Sigmoid colon (tissue), 7 donors: Measurements from ENCODE around the gene GLP1R. TPM values are rescaled to one million over a fixed set of nuclear protein-coding genes. Genes with fewer than 3 reads are reported as not detected.

Experiments used
- DNase-seq: peaks from one replicate; pipeline ENCODE4 v3.0.0-alpha.2; 2019
- H3K27ac ChIP-seq, 4 donors: fragments of 200-600 bp; sonication (generic); one replicate each; pipeline ENCODE4 v1.5.1; 2016 to 2019; ENCODE audit warnings: mild to moderate bottlenecking in 1 of 4
- H3K27me3 ChIP-seq, 3 donors: fragments of 200-600 bp; sonication (generic); one replicate each; pipeline ENCODE4 v1.5.1; 2019; ENCODE audit warnings: mild to moderate bottlenecking in 1 of 3
- H3K36me3 ChIP-seq, 4 donors: fragments of 200-600 bp; sonication (generic); one replicate each; pipeline ENCODE4 v1.5.1; 2016 to 2019
- H3K4me1 ChIP-seq, 4 donors: fragments of 200-600 bp; sonication (generic); one replicate each; pipeline ENCODE4 v1.5.1; 2017 to 2019
- H3K4me3 ChIP-seq, 4 donors: fragments of 200-600 bp; sonication (generic); one replicate each; pipeline ENCODE4 v1.5.1; 2017 to 2019; ENCODE audit warnings: mild to moderate bottlenecking in 2 of 4, moderate library complexity in 1 of 4
- H3K9me3 ChIP-seq, 4 donors: fragments of 200-600 bp in 3 of 4; sonication (generic) in 3 of 4; one replicate each; pipeline versions ENCODE4 v1.5.1 to v1.6.1; 2013 to 2019
- EP300 ChIP-seq, 4 donors: sonication (generic); formaldehyde crosslinking; IDR thresholded peaks; one replicate each; pipeline ENCODE4 v1.6.1; 2017; ENCODE audit warnings: antibody characterized with exemption in 4 of 4
- POLR2A ChIP-seq, 2 donors: fragments of 450-650 bp; IDR thresholded peaks; one replicate each; pipeline ENCODE4 v1.6.1; 2016; ENCODE audit warnings: antibody characterized with exemption in 2 of 2, mild to moderate bottlenecking in 2 of 2, moderate library complexity in 2 of 2
- POLR2AphosphoS5 ChIP-seq, 4 donors: sonication (generic); formaldehyde crosslinking; IDR thresholded peaks; one replicate each; pipeline ENCODE4 v1.6.1; 2017; ENCODE audit warnings: antibody characterized with exemption in 4 of 4
- WGBS, 2 donors: extraction: QIAGEN DNeasy Blood & Tissue Kit; methylation state at CpG; one replicate each; pipeline ENCODE4 v1.1.7; 2013; 5-methylcytosine and 5-hydroxymethylcytosine counted together
- intact Hi-C: fragments of 100-400 bp; cut with DNase I; formaldehyde crosslinking; loops from one replicate; pipeline ENCODE4 v1.15.1; 2023
- polyA plus RNA-seq, 3 donors: library from polyadenylated mRNA; stranded (reverse); fragments of 200-250 nt; gene quantifications; one replicate each; pipeline ENCODE4 v1.2.3, GENCODE V29; 2013
- total RNA-seq, 4 donors: library from RNA; depleted of rRNA; stranded (reverse); fragments of >200 nt; gene quantifications; one replicate each; pipeline ENCODE4 v1.1.0, GENCODE V29; 2016
- TF ChIP-seq, protein P1 (sequence below), 4 experiments: fragments of 450-650 bp in 3 of 4; fragments of 200-600 bp in 1 of 4; IDR thresholded peaks; one replicate each; pipeline ENCODE4 v1.5.1; 2016 to 2019; ENCODE audit warnings: antibody characterized with exemption in 4 of 4, mild to moderate bottlenecking in 3 of 4, moderate library complexity in 2 of 4
- donor health status: healthy with polysubstance abuse.
- donor health status: Bipolar disorder and iron deficiency.
- donor health status: healthy.

GLP1R gene
- total and polyA plus RNA-seq, 7 donors = 0.06 to 0.14 TPM; not detected in 5

- Histone ChIP-seq H3K27me3 (no peaks in the 10 kb centered on the region), H3K9me3 (no peaks in the 10 kb centered on the region), H3K4me1 (no peaks in the 10 kb centered on the region), H3K4me3 (no peak overlapping the region), H3K36me3 (no peaks in the 10 kb centered on the region), H3K27ac (no peak overlapping the region)
- TF ChIP-seq POLR2A (IDR thresholded peaks at IDR 0.05) (no peak), POLR2AphosphoS5 (IDR thresholded peaks at IDR 0.05) (no peak), EP300 (IDR thresholded peaks at IDR 0.05) (no peak)
- TF ChIP-seq, protein P1, sequence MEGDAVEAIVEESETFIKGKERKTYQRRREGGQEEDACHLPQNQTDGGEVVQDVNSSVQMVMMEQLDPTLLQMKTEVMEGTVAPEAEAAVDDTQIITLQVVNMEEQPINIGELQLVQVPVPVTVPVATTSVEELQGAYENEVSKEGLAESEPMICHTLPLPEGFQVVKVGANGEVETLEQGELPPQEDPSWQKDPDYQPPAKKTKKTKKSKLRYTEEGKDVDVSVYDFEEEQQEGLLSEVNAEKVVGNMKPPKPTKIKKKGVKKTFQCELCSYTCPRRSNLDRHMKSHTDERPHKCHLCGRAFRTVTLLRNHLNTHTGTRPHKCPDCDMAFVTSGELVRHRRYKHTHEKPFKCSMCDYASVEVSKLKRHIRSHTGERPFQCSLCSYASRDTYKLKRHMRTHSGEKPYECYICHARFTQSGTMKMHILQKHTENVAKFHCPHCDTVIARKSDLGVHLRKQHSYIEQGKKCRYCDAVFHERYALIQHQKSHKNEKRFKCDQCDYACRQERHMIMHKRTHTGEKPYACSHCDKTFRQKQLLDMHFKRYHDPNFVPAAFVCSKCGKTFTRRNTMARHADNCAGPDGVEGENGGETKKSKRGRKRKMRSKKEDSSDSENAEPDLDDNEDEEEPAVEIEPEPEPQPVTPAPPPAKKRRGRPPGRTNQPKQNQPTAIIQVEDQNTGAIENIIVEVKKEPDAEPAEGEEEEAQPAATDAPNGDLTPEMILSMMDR (IDR thresholded peaks at IDR 0.05) = no peak
- 16 to 64% methylated on average over 3 of the region's 3 CpGs for WGBS, 2 donors
- intact Hi-C loops = no loop called here
- no peak for DNase-seq
Measured at GRCh38 chr6:39005774-39006173, 42.8 kb upstream of the GLP1R start.

GRCh38 chr6:39007575-39007974, 41.0 kb upstream of the GLP1R start:
- H3K27ac ChIP-seq = no peak overlapping the region
- H3K4me3 ChIP-seq = no peak overlapping the region
- DNase-seq = no peak
- no peaks in the 10 kb centered on the region for H3K27me3 ChIP-seq
- no peaks in the 10 kb centered on the region for H3K4me1 ChIP-seq
- no peaks in the 10 kb centered on the region for H3K36me3 ChIP-seq
- intact Hi-C loops = no loop called here
- 66 to 71% methylated on average over 3 of the region's 3 CpGs for WGBS, 2 donors
- TF ChIP-seq, protein P1 (IDR thresholded peaks at IDR 0.05) = no peak
- TF ChIP-seq POLR2AphosphoS5 (IDR thresholded peaks at IDR 0.05) (no peak), POLR2A (IDR thresholded peaks at IDR 0.05) (no peak), EP300 (IDR thresholded peaks at IDR 0.05) (no peak)
- H3K9me3 ChIP-seq = no peaks in the 10 kb centered on the region

DNA sequence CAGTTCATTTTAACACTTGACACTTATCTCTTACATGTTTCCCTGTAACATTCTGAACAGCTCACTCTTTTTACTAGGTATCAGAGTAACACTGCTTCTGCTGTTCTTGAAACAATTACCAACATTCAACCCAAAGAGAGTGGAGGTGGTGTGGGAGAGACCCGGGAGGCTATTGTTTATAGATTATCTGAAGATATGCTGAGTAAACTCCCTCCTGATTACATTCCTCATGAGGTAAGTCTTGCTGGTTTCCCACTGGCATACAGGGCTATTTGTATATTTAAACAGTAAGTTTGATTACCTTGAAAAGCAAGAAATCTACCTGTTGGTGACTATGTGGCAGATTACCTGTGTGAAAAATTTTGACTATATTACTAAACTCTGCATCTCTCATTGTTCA, 39.8 kb upstream of the GLP1R start:
- no peak for TF ChIP-seq POLR2A (IDR thresholded peaks at IDR 0.05)
- TF ChIP-seq EP300 (IDR thresholded peaks at IDR 0.05) = no peak
- TF ChIP-seq, protein P1 (IDR thresholded peaks at IDR 0.05) = no peak
- no peak for TF ChIP-seq POLR2AphosphoS5 (IDR thresholded peaks at IDR 0.05)
- no peaks in the 10 kb centered on the region for H3K27me3 ChIP-seq
- no peaks in the 10 kb centered on the region for H3K9me3 ChIP-seq
- no peak overlapping the region for H3K27ac ChIP-seq
- H3K36me3 ChIP-seq = no peaks in the 10 kb centered on the region
- no peak for DNase-seq
- H3K4me3 ChIP-seq = no peak overlapping the region
- H3K4me1 ChIP-seq = no peaks in the 10 kb centered on the region
- intact Hi-C loops = no loop called here
- WGBS, 2 donors = 7 to 9% methylated on average over 1 of the region's 1 CpG

DNA sequence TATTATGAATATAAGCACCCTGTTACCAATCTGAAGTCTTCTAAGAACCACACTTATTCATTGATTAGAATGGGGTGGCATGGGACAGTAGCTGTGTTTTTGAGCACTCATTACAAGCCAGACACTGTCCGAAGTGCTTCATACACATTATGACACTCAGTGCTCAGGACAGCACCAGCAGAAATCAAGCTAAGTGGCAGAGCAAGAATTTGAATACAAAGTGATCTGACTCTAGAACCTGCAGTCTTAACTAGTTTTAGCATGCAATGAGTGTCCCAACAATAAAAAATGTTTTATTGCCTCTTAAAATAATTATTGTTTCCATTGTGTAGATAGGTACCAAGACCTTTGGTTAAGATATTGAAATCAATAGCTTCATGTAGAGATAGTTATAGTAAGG, 39.1 kb upstream of the GLP1R start:
- H3K27me3 ChIP-seq = no peaks in the 10 kb centered on the region
- H3K4me1 ChIP-seq = no peaks in the 10 kb centered on the region
- TF ChIP-seq POLR2AphosphoS5 (IDR thresholded peaks at IDR 0.05) (no peak), POLR2A (IDR thresholded peaks at IDR 0.05) (no peak), EP300 (IDR thresholded peaks at IDR 0.05) (no peak)
- TF ChIP-seq, protein P1 (IDR thresholded peaks at IDR 0.05) = no peak
- no peak overlapping the region for H3K4me3 ChIP-seq
- H3K27ac ChIP-seq = no peak overlapping the region
- H3K9me3 ChIP-seq = no peaks in the 10 kb centered on the region
- DNase-seq = no peak
- intact Hi-C loops = no loop called here
- H3K36me3 ChIP-seq = no peaks in the 10 kb centered on the region
- 0% methylated on average over 1 of the region's 1 CpG for WGBS, 2 donors

GRCh38 chr6:39016839-39017546, 31.6 kb upstream of the GLP1R start:
- Histone ChIP-seq H3K27me3 (no peaks in the 10 kb centered on the region), H3K27ac (no peak overlapping the region), H3K36me3 (no peaks in the 10 kb centered on the region), H3K4me1 (no peaks in the 10 kb centered on the region), H3K9me3 (no peaks in the 10 kb centered on the region), H3K4me3 (no peak overlapping the region)
- no peak for DNase-seq
- WGBS, 2 donors = 86 to 90% methylated on average over 7 of the region's 7 CpGs
- TF ChIP-seq POLR2A (IDR thresholded peaks at IDR 0.05) (no peak), POLR2AphosphoS5 (IDR thresholded peaks at IDR 0.05) (no peak), EP300 (IDR thresholded peaks at IDR 0.05) (no peak)
- TF ChIP-seq, protein P1 (IDR thresholded peaks at IDR 0.05) = no peak
- intact Hi-C loops = no loop called here
